Measurements from ENCODE around the gene SLC27A5. TPM values are rescaled to one million over a fixed set of nuclear protein-coding genes. Genes with fewer than 3 reads are reported as not detected.

SLC27A5 gene
- total and polyA plus RNA-seq, 9 of the 15 experiments (the other 6 are each of a cell fraction or from before 2014, with no cell fraction given): 42.2 to 318 (median 64.7) TPM

DNA sequence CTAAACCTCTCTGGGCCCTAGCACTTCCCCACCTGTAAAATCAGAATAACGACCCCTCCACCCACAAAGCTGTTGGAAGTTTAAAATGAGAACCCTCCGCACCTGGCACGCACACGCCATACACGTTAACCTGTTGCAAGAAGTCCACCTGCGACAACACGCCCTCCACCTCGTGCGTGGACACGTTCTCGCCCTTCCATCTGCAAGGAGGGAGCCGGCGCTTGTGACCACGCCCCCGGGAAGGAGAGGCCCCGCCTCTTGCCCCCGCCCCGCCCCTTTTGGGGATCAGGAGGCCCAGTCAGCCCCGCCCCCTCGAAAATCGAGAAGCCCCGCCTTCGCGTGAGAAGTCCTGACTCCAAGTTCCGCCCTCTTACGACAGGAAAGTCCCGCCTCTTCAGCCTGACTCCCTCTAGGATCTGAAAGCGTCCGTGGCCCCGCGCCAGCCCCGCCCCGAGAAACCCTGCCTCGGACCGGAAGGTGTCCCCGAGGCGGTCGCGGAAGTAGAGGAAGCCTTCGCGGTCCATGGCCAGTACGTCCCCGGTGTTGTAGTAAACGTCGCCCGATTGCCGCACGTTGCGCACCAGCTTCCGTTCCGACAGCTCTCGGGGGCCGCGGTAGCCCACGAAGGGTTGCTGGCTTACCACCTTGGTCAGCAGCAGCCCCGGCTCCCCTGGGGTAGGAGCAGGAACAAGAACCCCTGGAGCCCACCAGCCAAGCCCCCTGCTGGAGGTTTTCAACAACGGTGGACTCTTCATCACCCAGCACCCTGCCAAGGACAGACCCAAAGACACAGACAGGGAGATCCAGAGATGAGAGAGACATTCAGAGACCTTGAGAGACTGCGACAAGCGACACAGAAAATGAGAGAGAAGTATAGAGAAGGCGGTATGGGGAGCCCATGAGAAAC lies 12.5 kb downstream of the SLC27A5 start (continued):
- TF ChIP-seq ATF6 (CRISPR knock-in tag; IDR thresholded peaks at IDR 0.05): peak; percentile 23; the same call in 1 of the 2 replicates
- no peak for TF ChIP-seq TGIF2 (CRISPR knock-in tag; IDR thresholded peaks at IDR 0.05)
- TF ChIP-seq SMARCE1 (IDR thresholded peaks at IDR 0.05): no peak
- TF ChIP-seq ZBTB2 (IDR thresholded peaks at IDR 0.05): no peak; the same call in 1 of the 2 replicates
- TF ChIP-seq RUNX1 (IDR thresholded peaks at IDR 0.05; ENCODE audit: low read depth): 0 out of 2 replicates have a peak, but pooled peaks have one; percentile 53
- TF ChIP-seq, protein P1, sequence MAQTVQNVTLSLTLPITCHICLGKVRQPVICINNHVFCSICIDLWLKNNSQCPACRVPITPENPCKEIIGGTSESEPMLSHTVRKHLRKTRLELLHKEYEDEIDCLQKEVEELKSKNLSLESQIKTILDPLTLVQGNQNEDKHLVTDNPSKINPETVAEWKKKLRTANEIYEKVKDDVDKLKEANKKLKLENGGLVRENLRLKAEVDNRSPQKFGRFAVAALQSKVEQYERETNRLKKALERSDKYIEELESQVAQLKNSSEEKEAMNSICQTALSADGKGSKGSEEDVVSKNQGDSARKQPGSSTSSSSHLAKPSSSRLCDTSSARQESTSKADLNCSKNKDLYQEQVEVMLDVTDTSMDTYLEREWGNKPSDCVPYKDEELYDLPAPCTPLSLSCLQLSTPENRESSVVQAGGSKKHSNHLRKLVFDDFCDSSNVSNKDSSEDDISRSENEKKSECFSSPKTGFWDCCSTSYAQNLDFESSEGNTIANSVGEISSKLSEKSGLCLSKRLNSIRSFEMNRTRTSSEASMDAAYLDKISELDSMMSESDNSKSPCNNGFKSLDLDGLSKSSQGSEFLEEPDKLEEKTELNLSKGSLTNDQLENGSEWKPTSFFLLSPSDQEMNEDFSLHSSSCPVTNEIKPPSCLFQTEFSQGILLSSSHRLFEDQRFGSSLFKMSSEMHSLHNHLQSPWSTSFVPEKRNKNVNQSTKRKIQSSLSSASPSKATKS (CRISPR knock-in tag; IDR thresholded peaks at IDR 0.05): no peak
- TF ChIP-seq RBM15 (IDR thresholded peaks at IDR 0.05; ENCODE audit: insufficient read depth, low read length): no peak
- no peak for TF ChIP-seq ZNF717 (CRISPR knock-in tag; IDR thresholded peaks at IDR 0.05)
- TF ChIP-seq SRSF9 (IDR thresholded peaks at IDR 0.05; ENCODE audit: borderline replicate concordance, low read depth, low read length): no peak
- TF ChIP-seq FOSL1 (tag; conservative IDR thresholded peaks at IDR 0.05): no peak
- no peak for TF ChIP-seq PPARD (CRISPR knock-in tag; IDR thresholded peaks at IDR 0.05)
- TF ChIP-seq ZNF143 (CRISPR knock-in tag; IDR thresholded peaks at IDR 0.05): peak; percentile 68
- TF ChIP-seq PHB (CRISPR knock-in tag; IDR thresholded peaks at IDR 0.05): no peak
- TF ChIP-seq CEBPG (CRISPR knock-in tag; IDR thresholded peaks at IDR 0.05): peak; percentile 70
- no peak for TF ChIP-seq CEBPG (tag; conservative IDR thresholded peaks at IDR 0.05 in 1 of 2, IDR thresholded peaks at IDR 0.05 in 1 of 2)
- peak in 1 of 2 experiments; percentile 93; a peak in 1 of 4 replicates for TF ChIP-seq KDM4B (IDR thresholded peaks at IDR 0.05; ENCODE audit: borderline replicate concordance in 2 of 2, low read depth in 1 of 2)
- TF ChIP-seq, protein P2, sequence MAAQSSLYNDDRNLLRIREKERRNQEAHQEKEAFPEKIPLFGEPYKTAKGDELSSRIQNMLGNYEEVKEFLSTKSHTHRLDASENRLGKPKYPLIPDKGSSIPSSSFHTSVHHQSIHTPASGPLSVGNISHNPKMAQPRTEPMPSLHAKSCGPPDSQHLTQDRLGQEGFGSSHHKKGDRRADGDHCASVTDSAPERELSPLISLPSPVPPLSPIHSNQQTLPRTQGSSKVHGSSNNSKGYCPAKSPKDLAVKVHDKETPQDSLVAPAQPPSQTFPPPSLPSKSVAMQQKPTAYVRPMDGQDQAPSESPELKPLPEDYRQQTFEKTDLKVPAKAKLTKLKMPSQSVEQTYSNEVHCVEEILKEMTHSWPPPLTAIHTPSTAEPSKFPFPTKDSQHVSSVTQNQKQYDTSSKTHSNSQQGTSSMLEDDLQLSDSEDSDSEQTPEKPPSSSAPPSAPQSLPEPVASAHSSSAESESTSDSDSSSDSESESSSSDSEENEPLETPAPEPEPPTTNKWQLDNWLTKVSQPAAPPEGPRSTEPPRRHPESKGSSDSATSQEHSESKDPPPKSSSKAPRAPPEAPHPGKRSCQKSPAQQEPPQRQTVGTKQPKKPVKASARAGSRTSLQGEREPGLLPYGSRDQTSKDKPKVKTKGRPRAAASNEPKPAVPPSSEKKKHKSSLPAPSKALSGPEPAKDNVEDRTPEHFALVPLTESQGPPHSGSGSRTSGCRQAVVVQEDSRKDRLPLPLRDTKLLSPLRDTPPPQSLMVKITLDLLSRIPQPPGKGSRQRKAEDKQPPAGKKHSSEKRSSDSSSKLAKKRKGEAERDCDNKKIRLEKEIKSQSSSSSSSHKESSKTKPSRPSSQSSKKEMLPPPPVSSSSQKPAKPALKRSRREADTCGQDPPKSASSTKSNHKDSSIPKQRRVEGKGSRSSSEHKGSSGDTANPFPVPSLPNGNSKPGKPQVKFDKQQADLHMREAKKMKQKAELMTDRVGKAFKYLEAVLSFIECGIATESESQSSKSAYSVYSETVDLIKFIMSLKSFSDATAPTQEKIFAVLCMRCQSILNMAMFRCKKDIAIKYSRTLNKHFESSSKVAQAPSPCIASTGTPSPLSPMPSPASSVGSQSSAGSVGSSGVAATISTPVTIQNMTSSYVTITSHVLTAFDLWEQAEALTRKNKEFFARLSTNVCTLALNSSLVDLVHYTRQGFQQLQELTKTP (IDR thresholded peaks at IDR 0.05; ENCODE audit: low read depth in 1 of 2, partially characterized antibody in 2 of 2): peak; percentile 48 to 79

All from K562 (cell line).